HTR-8/SVneo (cell line): ENCODE measurements around the gene MNDA.
"Not testable (repeated sequence)": the region's sequence is repeated elsewhere in the genome, so short reads cannot be mapped to it uniquely, and the experiment has no call there.

Experiments
- DNase-seq: peaks from one replicate; pipeline ENCODE4 v3.0.0; 2011; ENCODE audit warnings: low spot score, mixed read lengths; ENCODE audit not compliant: insufficient read length
- FAIRE-seq: peaks from 2 replicates; lab custom pipeline; 2011; peaks lifted over from hg19 to GRCh38; lab: Jason Lieb, UNC

MNDA gene

DNA sequence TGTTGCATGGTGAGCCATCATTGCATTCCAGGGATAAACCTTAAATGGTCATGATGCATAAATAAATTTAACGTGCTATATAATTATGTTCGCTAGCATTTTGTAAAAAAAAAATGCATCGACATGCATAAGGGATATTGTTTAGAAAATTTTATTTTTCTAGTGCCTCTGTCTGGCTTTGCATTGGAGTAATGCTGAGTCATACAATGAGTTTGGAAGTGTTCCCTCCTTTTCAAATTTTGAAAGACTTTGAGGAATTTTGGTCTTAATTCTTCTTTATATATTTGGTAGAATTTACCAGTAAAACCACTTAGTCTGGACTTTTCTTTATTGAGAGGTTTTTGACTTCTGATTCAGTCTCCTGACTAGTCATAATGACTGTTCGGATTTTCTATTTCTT lies 4.9 kb downstream of the MNDA start:
- DNase-seq, result no peak
- no peak for FAIRE-seq

DNA sequence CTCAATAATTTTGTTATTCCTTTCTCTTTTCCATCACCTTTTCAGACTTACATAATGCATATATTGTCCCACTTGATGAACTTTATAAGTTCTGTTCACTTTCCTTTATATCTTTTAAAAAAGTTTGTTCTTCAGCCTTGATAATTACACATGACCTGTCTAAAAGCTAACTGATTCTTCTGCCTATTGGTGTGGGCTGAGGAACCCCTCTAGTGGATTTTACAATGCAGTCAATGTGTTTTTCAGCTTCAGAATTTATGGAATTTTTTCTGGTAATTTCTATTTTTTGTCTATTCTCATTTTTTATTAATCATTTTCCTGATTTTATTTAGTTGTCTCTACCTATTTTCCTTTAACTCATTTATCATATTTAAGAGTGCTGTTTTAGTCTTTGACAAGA lies 7.5 kb downstream of the MNDA start:
- no peak for DNase-seq
- no peak for FAIRE-seq

DNA sequence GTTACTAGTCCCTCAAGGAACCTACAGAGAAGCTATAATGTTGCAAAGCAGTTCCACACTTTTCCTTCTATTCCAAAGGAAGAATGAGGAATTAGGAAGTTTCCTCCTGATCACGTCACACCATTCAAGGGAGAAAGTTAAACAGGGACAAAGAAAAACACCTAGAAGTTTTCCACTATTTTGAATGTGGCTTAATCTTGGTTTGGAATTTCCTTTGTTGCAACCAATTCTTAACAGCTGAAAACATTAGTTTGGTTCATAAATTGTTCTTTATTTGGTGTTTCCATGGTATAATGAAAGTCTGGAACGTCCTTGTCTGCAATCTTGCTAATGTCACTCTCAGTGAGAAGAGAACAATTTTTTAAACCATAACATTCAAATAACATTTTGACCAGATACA lies 8.4 kb downstream of the MNDA start:
- DNase-seq (no peak), FAIRE-seq (no peak)

DNA sequence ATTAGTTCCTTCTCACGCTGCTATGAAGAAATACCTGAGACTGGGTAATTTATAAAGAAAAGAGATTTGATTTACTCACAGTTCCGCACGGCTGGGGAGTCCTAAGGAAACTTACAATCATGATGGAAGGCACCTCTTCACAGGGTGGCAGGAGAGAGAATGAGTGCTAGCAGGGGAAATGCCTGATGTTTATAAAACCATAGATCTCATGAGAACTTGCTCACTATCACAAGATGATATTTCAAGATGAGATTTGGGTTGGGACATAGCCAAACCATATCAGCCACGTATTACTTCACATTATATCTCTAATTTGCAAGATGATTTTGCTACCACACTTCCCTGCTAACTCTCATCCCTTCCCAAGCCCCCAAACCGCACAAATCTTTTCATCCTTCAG lies 9.1 kb downstream of the MNDA start:
- FAIRE-seq, result no peak
- DNase-seq, result no peak

DNA sequence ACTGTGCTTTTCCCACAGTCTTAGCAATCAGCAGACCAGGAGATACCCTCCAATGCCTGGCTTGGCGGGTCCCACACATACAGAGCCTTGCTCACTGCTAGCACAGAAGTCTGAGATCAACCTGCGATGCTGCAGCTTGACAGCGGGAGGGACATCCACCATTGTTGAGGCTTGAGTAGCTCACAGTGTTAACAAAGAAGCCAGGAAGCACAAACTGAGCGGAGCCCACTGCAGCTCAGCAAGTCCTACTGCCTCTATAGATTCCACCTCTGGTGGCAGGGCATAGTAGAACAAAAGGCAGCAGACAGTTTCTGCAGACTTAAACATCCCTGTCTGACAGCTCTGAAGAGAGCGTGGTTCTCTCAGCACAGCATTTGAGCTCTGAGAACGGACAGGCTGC lies 33.4 kb downstream of the MNDA start:
- FAIRE-seq, result no peak
- no peak for DNase-seq

DNA sequence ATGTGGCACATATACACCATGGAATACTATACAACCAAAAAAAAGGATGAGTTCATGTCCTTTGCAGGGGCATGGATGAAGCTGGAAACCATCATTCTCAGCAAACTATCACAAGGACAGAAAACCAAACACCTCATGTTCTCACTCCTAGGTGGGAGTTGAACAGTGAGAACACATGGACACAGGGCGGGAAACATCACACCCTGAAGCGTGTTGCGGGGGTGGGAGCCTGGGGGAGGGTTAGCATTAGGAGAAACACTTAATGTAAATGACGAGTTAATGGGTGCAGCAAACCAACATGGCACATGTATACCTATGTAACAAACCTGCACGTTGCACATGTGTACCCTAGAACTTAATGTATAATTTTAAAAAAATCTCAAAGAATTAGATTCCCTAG lies 39.3 kb downstream of the MNDA start:
- FAIRE-seq, DNase-seq: not testable (repeated sequence)

DNA sequence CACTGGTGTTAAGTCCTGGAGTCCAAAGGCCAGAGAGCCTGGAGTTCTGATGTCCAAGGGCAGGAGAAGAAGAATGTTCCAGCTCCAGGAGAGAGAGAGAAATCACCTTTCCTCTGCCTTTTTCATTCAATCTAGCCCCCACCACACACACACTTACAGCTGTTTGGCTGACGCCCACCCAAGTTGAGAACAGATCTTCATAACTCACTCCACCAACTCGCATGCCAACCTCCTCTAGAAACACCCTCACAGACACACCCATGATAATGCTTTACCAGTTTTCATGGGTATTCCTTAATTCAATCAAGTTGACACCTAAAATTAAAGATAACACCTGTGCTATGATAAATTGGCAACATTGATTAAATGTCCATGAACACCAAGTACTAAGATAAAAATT lies 42.0 kb downstream of the MNDA start:
- no peak for FAIRE-seq
- no peak for DNase-seq

DNA sequence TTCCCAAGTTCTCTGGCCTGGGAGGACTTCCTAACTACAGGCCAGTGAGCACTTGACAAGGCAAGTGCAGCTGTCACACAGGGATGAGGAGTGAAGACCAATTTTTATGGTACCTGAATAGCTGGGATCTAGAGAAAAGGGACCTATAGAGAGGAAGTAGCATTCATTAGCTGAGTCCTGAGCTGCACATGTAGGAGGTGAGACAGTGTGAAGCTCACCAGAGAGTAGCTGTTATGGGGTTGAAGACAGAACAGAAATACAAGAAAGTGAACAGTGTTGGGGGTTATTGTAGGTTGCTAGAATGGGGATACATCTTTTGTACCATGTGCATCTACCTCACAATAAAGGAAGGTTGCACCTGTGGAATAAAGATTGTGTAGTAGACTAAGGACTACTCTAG lies 62.5 kb downstream of the MNDA start:
- FAIRE-seq (no peak), DNase-seq (no peak)

DNA sequence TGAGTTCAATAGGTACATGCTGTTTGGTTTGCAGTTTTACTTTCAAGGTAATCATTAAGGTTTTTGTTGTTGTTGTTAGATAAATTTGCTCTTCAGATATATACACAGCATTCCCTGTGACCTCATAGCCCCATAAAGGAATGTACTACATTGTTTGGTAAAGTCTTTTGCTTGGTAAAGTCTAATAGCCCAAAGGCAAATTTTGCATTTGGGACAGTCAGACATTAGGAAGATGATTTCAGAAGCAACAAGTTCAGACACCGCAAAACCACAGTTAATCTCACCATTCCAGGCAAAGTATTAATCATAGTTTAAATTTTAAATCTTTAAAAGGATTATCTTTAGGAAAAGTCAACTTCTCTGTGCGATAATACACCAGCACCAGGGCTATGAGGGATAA lies 67.6 kb downstream of the MNDA start:
- FAIRE-seq, result no peak
- no peak for DNase-seq
